Pancreas (tissue), 10 donors: Measurements from ENCODE around the gene PTBP3. TPM values are rescaled to one million over a fixed set of nuclear protein-coding genes. Genes with fewer than 3 reads are reported as not detected.
"Not testable (repeated sequence)": the region's sequence is repeated elsewhere in the genome, so short reads cannot be mapped to it uniquely, and the experiment has no call there.

Experiments used
- ATAC-seq, 4 donors: fragments of 200-7000 bp; cut with Tn5 transposase; one replicate each; pipeline versions ENCODE4 v1.8.0 to v1.9.1; 2020; ENCODE audit warnings: mild to moderate bottlenecking in 4 of 4, moderate library complexity in 4 of 4
- DNase-seq, 6 donors: peaks; one replicate each; pipeline ENCODE4 v3.0.0-alpha.2; 2020
- FAIRE-seq: peaks from 2 replicates; lab custom pipeline; 2012; peaks lifted over from hg19 to GRCh38; lab: Jason Lieb, UNC
- H3K27ac ChIP-seq, 4 donors: fragments of 200-600 bp; sonication (generic); 1 replicate in 3 of 4; 2 replicates in 1 of 4; pipeline versions ENCODE4 v1.5.0 to v1.8.0; 2020
- H3K27me3 ChIP-seq, 4 donors: fragments of 200-600 bp; one replicate each; pipeline ENCODE4 v1.8.0; 2021
- H3K36me3 ChIP-seq, 3 donors: fragments of 200-600 bp; sonication (generic) in 1 of 3; one replicate each; pipeline versions ENCODE4 v1.5.0 to v1.8.0; 2020 to 2021
- H3K4me1 ChIP-seq, 3 donors: fragments of 200-600 bp; one replicate each; pipeline ENCODE4 v1.8.0; 2021
- H3K4me3 ChIP-seq, 4 donors: fragments of 200-600 bp; sonication (generic) in 2 of 4; one replicate each; pipeline versions ENCODE4 v1.5.0 to v1.8.0; 2020 to 2021
- H3K9me3 ChIP-seq, 4 donors: fragments of 200-600 bp; one replicate each; pipeline ENCODE4 v1.8.0; 2021
- CTCF ChIP-seq, 4 donors: fragments of 200-600 bp; sonication (generic) in 3 of 4; IDR thresholded peaks; one replicate each; pipeline versions ENCODE4 v1.5.0 to v1.8.0; 2021; ENCODE audit warnings: antibody characterized with exemption in 4 of 4
- WGBS, 2 donors: extraction: QIAGEN DNeasy Blood & Tissue Kit; methylation state at CpG; one replicate each; pipeline ENCODE4 v1.1.7; 2013; 5-methylcytosine and 5-hydroxymethylcytosine counted together
- intact Hi-C, 3 donors: fragments of 100-400 bp; cut with DNase I; formaldehyde crosslinking; loops; one replicate each; pipeline versions ENCODE4 v1.11.1 to v1.14.2; 2022
- polyA plus RNA-seq, 2 donors: library from polyadenylated mRNA; stranded (reverse); fragments of 200-250 nt; gene quantifications; one replicate each; pipeline ENCODE4 v1.2.3, GENCODE V29; 2013
- total RNA-seq, 6 donors: library from RNA; stranded (reverse); fragmentation: NEBNext Ultra II Directional in 4 of 6; extraction: Animal tissue kit (Norgen Biotek cat#: 25700) in 4 of 6; gene quantifications; one replicate each; pipeline versions ENCODE4 v1.2.1 to v1.2.4, GENCODE V29; 2021 to 2023
- donor health status: healthy with polysubstance abuse.
- donor health status: DM: no; HTN: no; CAD: no; lungs with moderate emphysema.
- donor health status: DM: no; HTN: no; CAD: no.
- donor health status: control.
- donor health status: control.
- donor health status: Bipolar disorder and iron deficiency.
- donor health status: DM: yes; HTN: yes; CAD: no.
- donor health status: DM: no; HTN: no; CAD: no.
- donor health status: DM: no; HTN: no; CAD: no.
- donor health status: DM: yes; HTN: yes; CAD: no.

Gene PTBP3
- total and polyA plus RNA-seq, 8 donors, result 4.4 to 51.5 (median 28.3) TPM

- no peak for FAIRE-seq
- TF ChIP-seq CTCF (IDR thresholded peaks at IDR 0.05), result no peak
- no peaks in the 10 kb centered on the region for H3K9me3 ChIP-seq
- 90 to 98% methylated on average over 1 of the region's 1 CpG for WGBS, 2 donors
- H3K27ac ChIP-seq, result no peak overlapping the region
- H3K27me3 ChIP-seq, result no peaks in the 10 kb centered on the region
- no peak for ATAC-seq
- H3K4me3 ChIP-seq, result no peak overlapping the region
- H3K36me3 ChIP-seq, result no peaks in the 10 kb centered on the region
- no peaks in the 10 kb centered on the region for H3K4me1 ChIP-seq
- DNase-seq, result no peak
- intact Hi-C loops, result loop anchor here in 2 of 3 donors (10.0 kb wide), 2 partner anchors 55 to 255 kb away; no protein-coding TSS in a partner anchor
Observed at GRCh38 chr9:112369817-112370216, 36.4 kb upstream of the PTBP3 start.

- ATAC-seq, result no peak
- no peak for TF ChIP-seq CTCF (IDR thresholded peaks at IDR 0.05)
- intact Hi-C loops, result loop anchor here in 2 of 3 donors (10.0 kb wide), 2 partner anchors 57 to 253 kb away; no protein-coding TSS in a partner anchor
- Histone ChIP-seq H3K9me3 (no peaks in the 10 kb centered on the region), H3K4me1 (no peaks in the 10 kb centered on the region), H3K4me3 (no peak overlapping the region), H3K27ac (no peak overlapping the region), H3K36me3 (no peaks in the 10 kb centered on the region), H3K27me3 (no peaks in the 10 kb centered on the region)
- FAIRE-seq, result no peak
- no peak for DNase-seq
Observed at GRCh38 chr9:112367465-112367864, 34.0 kb upstream of the PTBP3 start.

DNA sequence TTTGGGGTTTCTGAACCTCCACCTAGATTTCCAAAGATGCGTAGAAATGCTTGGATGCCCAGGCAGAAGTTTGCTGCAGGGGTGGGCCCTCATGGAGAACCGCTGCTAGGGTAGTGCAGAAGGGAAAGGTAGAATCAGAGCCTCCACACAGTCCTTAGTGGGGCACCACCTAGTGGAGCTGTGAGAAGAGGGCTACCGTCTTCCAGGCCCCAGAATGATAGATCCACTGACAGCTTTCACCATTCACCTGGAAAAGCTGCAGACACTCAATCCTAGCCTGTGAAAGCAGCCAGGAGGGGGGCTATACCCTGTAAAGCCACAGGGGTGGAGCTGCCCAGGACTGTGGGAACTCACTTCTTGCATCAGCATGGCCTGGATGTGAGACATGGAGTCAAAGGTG, 33.2 kb upstream of the PTBP3 start:
- no peaks in the 10 kb centered on the region for H3K9me3 ChIP-seq
- no peaks in the 10 kb centered on the region for H3K27me3 ChIP-seq
- WGBS, 2 donors, result 83 to 94% methylated on average over 3 of the region's 3 CpGs
- no peak overlapping the region for H3K27ac ChIP-seq
- H3K4me1 ChIP-seq, result no peaks in the 10 kb centered on the region
- H3K4me3 ChIP-seq, result no peak overlapping the region
- intact Hi-C loops, result loop anchor here in 2 of 3 donors (10.0 kb wide), 2 partner anchors 58 to 252 kb away; no protein-coding TSS in a partner anchor
- no peaks in the 10 kb centered on the region for H3K36me3 ChIP-seq
- no peak for TF ChIP-seq CTCF (IDR thresholded peaks at IDR 0.05)
- ATAC-seq (no peak), FAIRE-seq (no peak), DNase-seq (no peak)

- not testable (repeated sequence) for H3K4me1 ChIP-seq, H3K36me3 ChIP-seq, H3K4me3 ChIP-seq, H3K27me3 ChIP-seq, H3K9me3 ChIP-seq, ATAC-seq, H3K27ac ChIP-seq, FAIRE-seq, DNase-seq
- intact Hi-C loops, result loop anchor here in 2 of 3 donors (10.0 kb wide), 2 partner anchors 60 to 250 kb away; no protein-coding TSS in a partner anchor
- WGBS, 2 donors, result 99% methylated on average over 3 of the region's 3 CpGs
Observed at GRCh38 chr9:112365257-112365656, 31.8 kb upstream of the PTBP3 start.

DNA sequence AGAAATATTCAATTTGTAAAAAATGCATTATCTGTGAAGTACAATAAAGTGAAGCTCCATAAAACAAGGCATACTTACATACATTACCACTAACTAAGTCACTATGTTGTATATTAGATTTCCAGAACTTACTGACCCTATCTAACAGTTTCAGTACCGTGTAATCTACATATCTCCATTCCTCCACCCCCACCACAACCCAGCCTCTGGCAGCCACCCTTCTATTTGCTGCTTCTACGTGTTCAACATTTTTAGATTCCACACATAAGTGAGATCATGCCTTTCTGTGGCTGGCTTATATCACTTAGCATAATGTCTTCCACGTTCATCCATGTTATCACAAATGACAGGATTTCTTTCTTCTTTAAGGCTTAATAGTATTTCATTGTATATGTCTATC, 31.3 kb upstream of the PTBP3 start:
- no peak for TF ChIP-seq CTCF (IDR thresholded peaks at IDR 0.05)
- WGBS, 2 donors, result 78 to 90% methylated on average over 3 of the region's 3 CpGs

More for the DNA sequence above, 31.3 kb upstream of the PTBP3 start:
- intact Hi-C loops, result loop anchor here in 2 of 3 donors (10.0 kb wide), 2 partner anchors 60 to 250 kb away; no protein-coding TSS in a partner anchor
- FAIRE-seq (no peak), ATAC-seq (no peak), DNase-seq (no peak)
- Histone ChIP-seq H3K4me3 (no peak overlapping the region), H3K9me3 (no peaks in the 10 kb centered on the region), H3K27me3 (no peaks in the 10 kb centered on the region), H3K27ac (no peak overlapping the region), H3K36me3 (no peaks in the 10 kb centered on the region), H3K4me1 (no peaks in the 10 kb centered on the region)
